Mucosa of descending colon (tissue), 3 donors: ENCODE results near the gene ARL13B. TPM values are rescaled to one million over a fixed set of nuclear protein-coding genes. Genes with fewer than 3 reads are reported as not detected.

Experiments
- ATAC-seq: fragments of 200-7000 bp; cut with Tn5 transposase; one replicate; pipeline ENCODE4 v1.9.1; 2020; ENCODE audit warnings: mild to moderate bottlenecking, moderate library complexity
- DNase-seq, 3 donors: peaks; one replicate each; pipeline ENCODE4 v3.0.0-alpha.2; 2020
- H3K36me3 ChIP-seq: fragments of 200-600 bp; one replicate; pipeline ENCODE4 v1.8.0; 2021; ENCODE audit warnings: low read depth, mild to moderate bottlenecking
- H3K4me1 ChIP-seq: fragments of 200-600 bp; one replicate; pipeline ENCODE4 v1.8.0; 2021; ENCODE audit warnings: low read depth, mild to moderate bottlenecking
- H3K4me3 ChIP-seq: fragments of 200-600 bp; one replicate; pipeline ENCODE4 v1.8.0; 2021; ENCODE audit warnings: mild to moderate bottlenecking
- H3K9me3 ChIP-seq: fragments of 200-600 bp; one replicate; pipeline ENCODE4 v1.8.0; 2021; ENCODE audit warnings: mild to moderate bottlenecking
- intact Hi-C, 2 donors: fragments of 100-400 bp; cut with DNase I in 1 of 2; cut with micrococcal nuclease in 1 of 2; formaldehyde crosslinking; loops; one replicate each; pipeline versions ENCODE4 v1.11.0 to v1.11.1; 2022; cut with DNase I, micrococcal nuclease
- total RNA-seq, 3 donors: library from RNA; stranded (reverse); fragmentation: NEBNext Ultra II Directional in 2 of 3; extraction: Animal tissue kit (Norgen Biotek cat#: 25700) in 2 of 3; gene quantifications; one replicate each; pipeline versions ENCODE4 v1.2.1 to v1.2.4, GENCODE V29; 2021 to 2023
- TF ChIP-seq, protein P1 (sequence below): fragments of 200-600 bp; IDR thresholded peaks from one replicate; pipeline ENCODE4 v1.8.0; 2022; ENCODE audit warnings: antibody characterized with exemption, mild to moderate bottlenecking
- donor health status: DM: no; HTN: no; CAD: no; lungs with moderate emphysema.
- donor health status: DM: no; HTN: no; CAD: no.
- donor health status: DM: no; HTN: yes; CAD: no.

ARL13B gene
- total RNA-seq, 3 donors from 2014 or later: 2.6 to 9.1 (median 4.1) TPM

DNA sequence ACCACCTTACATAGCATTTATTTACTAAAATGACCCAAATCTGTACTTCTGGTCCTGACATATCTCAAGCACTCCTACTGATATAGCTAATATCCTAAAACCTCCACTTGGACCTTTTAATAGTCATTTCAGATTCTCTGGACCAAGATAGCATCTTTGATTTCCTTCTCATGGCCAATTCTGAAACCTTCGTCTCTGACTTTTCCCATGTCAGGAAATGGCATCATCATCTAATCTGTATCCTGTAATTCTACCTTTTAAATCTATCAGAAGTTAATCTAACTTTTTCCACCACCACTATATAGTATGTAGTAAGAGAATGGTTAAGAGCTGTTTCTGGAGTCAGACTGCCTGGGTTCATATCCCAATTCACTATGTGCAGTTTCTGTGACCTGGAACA, 32.2 kb downstream of the ARL13B start:
- H3K4me1 ChIP-seq: no peaks in the 10 kb centered on the region
- H3K36me3 ChIP-seq: no peaks in the 10 kb centered on the region
- TF ChIP-seq, protein P1, sequence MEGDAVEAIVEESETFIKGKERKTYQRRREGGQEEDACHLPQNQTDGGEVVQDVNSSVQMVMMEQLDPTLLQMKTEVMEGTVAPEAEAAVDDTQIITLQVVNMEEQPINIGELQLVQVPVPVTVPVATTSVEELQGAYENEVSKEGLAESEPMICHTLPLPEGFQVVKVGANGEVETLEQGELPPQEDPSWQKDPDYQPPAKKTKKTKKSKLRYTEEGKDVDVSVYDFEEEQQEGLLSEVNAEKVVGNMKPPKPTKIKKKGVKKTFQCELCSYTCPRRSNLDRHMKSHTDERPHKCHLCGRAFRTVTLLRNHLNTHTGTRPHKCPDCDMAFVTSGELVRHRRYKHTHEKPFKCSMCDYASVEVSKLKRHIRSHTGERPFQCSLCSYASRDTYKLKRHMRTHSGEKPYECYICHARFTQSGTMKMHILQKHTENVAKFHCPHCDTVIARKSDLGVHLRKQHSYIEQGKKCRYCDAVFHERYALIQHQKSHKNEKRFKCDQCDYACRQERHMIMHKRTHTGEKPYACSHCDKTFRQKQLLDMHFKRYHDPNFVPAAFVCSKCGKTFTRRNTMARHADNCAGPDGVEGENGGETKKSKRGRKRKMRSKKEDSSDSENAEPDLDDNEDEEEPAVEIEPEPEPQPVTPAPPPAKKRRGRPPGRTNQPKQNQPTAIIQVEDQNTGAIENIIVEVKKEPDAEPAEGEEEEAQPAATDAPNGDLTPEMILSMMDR: no peak
- H3K4me3 ChIP-seq: no peak overlapping the region
- H3K9me3 ChIP-seq: no peaks in the 10 kb centered on the region
- intact Hi-C loops: no loop called here
- ATAC-seq: no peak
- no peak for DNase-seq

DNA sequence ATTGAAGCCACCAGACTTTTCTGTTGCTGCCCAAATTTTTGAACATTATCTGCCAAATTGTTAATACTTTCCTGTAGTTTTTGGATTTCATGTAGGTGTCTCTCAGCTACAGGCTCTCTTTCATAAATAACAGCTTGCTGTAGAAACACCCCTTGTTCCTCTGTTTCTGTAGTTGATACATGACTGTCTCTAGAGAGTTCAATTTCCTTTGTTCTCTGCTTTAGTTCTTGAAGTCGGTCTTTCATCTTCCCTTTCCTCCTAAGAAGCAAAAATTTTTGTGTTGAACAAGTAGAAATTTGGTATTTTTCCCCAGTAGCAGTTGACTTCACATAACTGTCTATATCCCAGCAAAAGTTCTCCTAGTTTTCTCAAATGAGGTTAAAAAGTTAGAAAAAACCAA, 35.1 kb downstream of the ARL13B start:
- TF ChIP-seq, protein P1: no peak
- intact Hi-C loops: no loop called here
- DNase-seq (no peak), ATAC-seq (no peak)
- Histone ChIP-seq H3K4me3 (no peak overlapping the region), H3K36me3 (no peaks in the 10 kb centered on the region), H3K4me1 (no peaks in the 10 kb centered on the region), H3K9me3 (no peaks in the 10 kb centered on the region)

DNA sequence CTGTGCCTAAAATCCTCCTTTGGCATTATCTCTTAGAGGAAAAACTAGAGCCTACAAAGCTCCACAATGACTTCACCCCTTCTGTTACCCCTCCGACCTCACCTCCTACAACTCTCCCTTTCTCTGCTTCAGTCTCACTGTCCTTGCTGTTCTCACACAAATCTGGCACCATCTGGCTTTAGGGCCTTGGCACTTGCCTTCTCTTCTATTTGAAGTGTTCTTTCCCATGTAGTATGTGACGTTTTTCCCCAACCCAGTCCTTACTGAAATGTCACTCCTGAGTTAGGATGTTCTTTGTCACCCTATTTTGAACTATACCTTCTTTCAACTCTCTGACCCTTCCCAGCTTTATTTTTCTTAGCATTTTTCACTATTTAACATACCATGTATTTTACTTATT, 39.7 kb downstream of the ARL13B start:
- TF ChIP-seq, protein P1: no peak
- no peak for DNase-seq
- intact Hi-C loops: no loop called here
- Histone ChIP-seq H3K4me3 (no peak overlapping the region), H3K9me3 (no peaks in the 10 kb centered on the region), H3K36me3 (no peaks in the 10 kb centered on the region), H3K4me1 (no peaks in the 10 kb centered on the region)
- no peak for ATAC-seq

DNA sequence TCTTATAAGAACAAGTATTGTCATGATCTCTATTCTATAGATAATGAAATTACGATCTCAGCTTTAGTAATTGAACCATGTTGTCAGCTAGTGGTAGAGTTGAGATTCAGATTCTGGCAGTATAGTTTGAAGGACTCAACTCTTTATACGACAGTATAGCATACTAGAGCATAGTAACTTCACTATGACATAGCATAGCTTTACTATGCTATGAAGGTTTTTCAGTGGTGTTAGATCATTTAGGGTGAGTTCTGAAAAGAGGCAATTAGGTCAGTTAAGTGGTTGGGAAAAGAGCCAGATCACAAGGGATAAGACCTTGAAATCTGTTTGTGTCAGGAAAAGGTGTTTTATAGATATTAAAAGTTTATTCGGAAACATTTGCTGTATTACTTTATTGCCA, 40.3 kb downstream of the ARL13B start:
- intact Hi-C loops: no loop called here
- DNase-seq (no peak), ATAC-seq (no peak)
- TF ChIP-seq, protein P1: no peak
- H3K4me3 ChIP-seq: no peak overlapping the region
- no peaks in the 10 kb centered on the region for H3K9me3 ChIP-seq
- no peaks in the 10 kb centered on the region for H3K4me1 ChIP-seq
- no peaks in the 10 kb centered on the region for H3K36me3 ChIP-seq

DNA sequence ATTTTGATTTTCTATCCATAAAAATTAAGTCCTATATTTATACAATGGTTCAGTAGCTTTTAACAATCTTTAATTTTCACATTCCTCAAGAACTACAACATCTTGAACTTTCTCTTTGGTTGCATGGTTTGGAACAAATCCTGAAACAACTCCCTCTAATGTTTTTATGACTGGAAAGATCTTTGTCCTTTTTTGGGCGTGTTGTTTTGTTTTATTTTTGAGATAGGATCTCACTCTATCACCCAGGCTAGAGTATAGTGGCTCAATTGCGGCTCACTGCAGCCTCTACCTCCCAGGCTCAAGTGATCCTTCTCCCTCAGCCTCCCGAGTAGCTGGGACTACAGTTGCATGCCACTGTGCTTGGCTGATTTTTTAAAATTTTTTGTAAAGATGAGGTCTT, 44.4 kb downstream of the ARL13B start:
- intact Hi-C loops: no loop called here
- ATAC-seq: peak; percentile 55

More for the DNA sequence above, 44.4 kb downstream of the ARL13B start:
- H3K36me3 ChIP-seq: no peaks in the 10 kb centered on the region
- no peak overlapping the region for H3K4me3 ChIP-seq
- DNase-seq: peak in 2 of 3 donors; percentile 47 to 48
- TF ChIP-seq, protein P1: no peak
- H3K9me3 ChIP-seq: no peaks in the 10 kb centered on the region
- peaks cover 2% of the 10 kb centered on the region for H3K4me1 ChIP-seq
